HepG2 (cell line): Measurements from ENCODE around the gene ST8SIA4. TPM values are rescaled to one million over a fixed set of nuclear protein-coding genes. Genes with fewer than 3 reads are reported as not detected.

Experiments
- ATAC-seq: fragments of 200-7000 bp; cut with Tn5 transposase; 3 replicates; pipeline ENCODE4 v1.9.1; 2020; ENCODE audit warnings: mild to moderate bottlenecking, moderate library complexity
- BruUV-seq: library from RNA; stranded (reverse); fragments of 400-500 nt; replicated peaks from 2 replicates; lab custom pipeline; 2021; lab: Mats Ljungman, UMichigan
- CTCF ChIA-PET: fragments of 300-600 bp; formaldehyde crosslinking; extraction: SDS; loops from one replicate; lab custom pipeline; 2021; ENCODE audit warnings: low total read pairs, inconsistent platforms, low intra/inter-chr PET ratio; lab: Yijun Ruan, JAX
- POLR2A ChIA-PET: fragments of 350-600 bp; sonication (Branson Sonifier 250); formaldehyde crosslinking; loops from one replicate; lab custom pipeline; 2020; ENCODE audit warnings: antibody characterized with exemption, inconsistent platforms; lab: Yijun Ruan, JAX
- DNase-seq: peaks from one replicate; pipeline ENCODE4 v3.0.0-alpha.2; 2015; ENCODE audit warnings: low spot score
- FAIRE-seq: peaks from 3 replicates; lab custom pipeline; 2011; peaks lifted over from hg19 to GRCh38; lab: Jason Lieb, UNC
- H2AFZ ChIP-seq: one replicate; pipeline ENCODE4 v1.6.1; 2011; ENCODE audit warnings: low read length, inconsistent platforms
- H3K27ac ChIP-seq: fragments of 300-600 bp; 3 replicates; pipeline ENCODE4 v1.8.0; 2011; ENCODE audit warnings: mixed run types, mild to moderate bottlenecking, mixed read lengths, low read length, inconsistent platforms; ENCODE audit not compliant: insufficient read depth; ENCODE audit errors: extremely low read length
- H3K27me3 ChIP-seq, 2 experiments: fragments of 200-600 bp in 1 of 2; 2 replicates in 1 of 2; 3 replicates in 1 of 2; pipeline versions ENCODE4 v1.6.0 to v1.8.0; 2011; ENCODE audit warnings: low read length in 2 of 2, mild to moderate bottlenecking in 2 of 2, moderate library complexity in 2 of 2, inconsistent platforms in 1 of 2; ENCODE audit not compliant: insufficient read depth in 2 of 2, control insufficient read depth in 1 of 2
- H3K36me3 ChIP-seq, 2 experiments: fragments of 200-600 bp in 1 of 2; replicated peaks in 1 of 2; 2 replicates in 1 of 2; 3 replicates in 1 of 2; pipeline versions ENCODE4 v1.5.1 to v1.8.0; 2011; ENCODE audit warnings: low read length in 2 of 2, inconsistent platforms in 1 of 2; ENCODE audit not compliant: insufficient read depth in 2 of 2, control insufficient read depth in 1 of 2
- H3K4me1 ChIP-seq: 2 replicates; pipeline ENCODE4 v1.5.1; 2012; ENCODE audit warnings: low read length, inconsistent platforms; ENCODE audit not compliant: insufficient read depth
- H3K4me2 ChIP-seq: 2 replicates; pipeline ENCODE4 v1.6.0; 2011; ENCODE audit warnings: low read depth, low read length, inconsistent platforms
- H3K4me3 ChIP-seq, 3 experiments: fragments of 200-600 bp in 1 of 3; sonication (generic), shearing (Covaris generic) in 1 of 3; replicated peaks in 1 of 3; 2 replicates each; pipeline ENCODE4 v1.5.1; 2011 to 2016; ENCODE audit warnings: low read length in 3 of 3, inconsistent platforms in 2 of 3, low read depth in 2 of 3, mild to moderate bottlenecking in 2 of 3, control low read depth in 1 of 3, mixed read lengths in 1 of 3; ENCODE audit not compliant: insufficient read depth in 1 of 3
- H3K79me2 ChIP-seq: one replicate; pipeline ENCODE4 v1.6.1; 2011; ENCODE audit warnings: low read length, inconsistent platforms; ENCODE audit not compliant: insufficient read depth
- H3K9ac ChIP-seq: 2 replicates; pipeline ENCODE4 v1.6.0; 2011; ENCODE audit warnings: mild to moderate bottlenecking, low read depth, low read length, inconsistent platforms; ENCODE audit not compliant: insufficient read depth
- H3K9me3 ChIP-seq: 2 replicates; pipeline ENCODE4 v1.5.1; 2012; ENCODE audit warnings: mild to moderate bottlenecking, low read length
- H4K20me1 ChIP-seq: 2 replicates; pipeline ENCODE4 v1.6.0; 2011; ENCODE audit warnings: inconsistent platforms, mild to moderate bottlenecking, low read length, moderate library complexity; ENCODE audit not compliant: insufficient read depth
- CENPBD1 ChIP-seq: sonication (generic); formaldehyde crosslinking; IDR thresholded peaks from 2 replicates; pipeline ENCODE4 v1.8.0; 2022; ENCODE audit warnings: missing genetic modification reagents, low read depth, mild to moderate bottlenecking, borderline replicate concordance
- DBP ChIP-seq: sonication (generic); formaldehyde crosslinking; IDR thresholded peaks from 2 replicates; pipeline ENCODE4 v1.4.0; 2020; ENCODE audit warnings: missing genetic modification reagents; ENCODE audit errors: not compliant biosample characterization
- EHMT2 ChIP-seq: fragments of 200-600 bp; sonication (generic); IDR thresholded peaks from 2 replicates; pipeline ENCODE4 v1.7.0; 2017; ENCODE audit warnings: antibody characterized with exemption, low read depth, low read length, borderline replicate concordance
- ELF1 ChIP-seq: sonication (generic); formaldehyde crosslinking; IDR thresholded peaks from 2 replicates; pipeline ENCODE4 v1.4.0; 2020; ENCODE audit warnings: missing genetic modification reagents
- GABPB1 ChIP-seq: IDR thresholded peaks from 2 replicates; pipeline ENCODE4 v1.6.1; 2016; ENCODE audit warnings: mild to moderate bottlenecking, missing genetic modification reagents, moderate library complexity, missing compliant biosample characterization
- HNF4G ChIP-seq, 2 experiments: sonication (generic) in 1 of 2; formaldehyde crosslinking in 1 of 2; IDR thresholded peaks; 2 replicates each; pipeline versions ENCODE4 v1.4.0 to v1.6.1; 2011 to 2020; ENCODE audit warnings: borderline replicate concordance in 2 of 2, low read depth in 2 of 2, mild to moderate bottlenecking in 2 of 2, low read length in 1 of 2, missing genetic modification reagents in 1 of 2, moderate library complexity in 1 of 2
- KLF16 ChIP-seq, 2 experiments: sonication (generic) in 1 of 2; formaldehyde crosslinking in 1 of 2; IDR thresholded peaks; 2 replicates each; pipeline versions ENCODE4 v1.6.1 to v1.8.0; 2016 to 2023; ENCODE audit warnings: missing genetic modification reagents in 2 of 2, missing compliant biosample characterization in 1 of 2
- SOX13 ChIP-seq, 3 experiments: fragments of 450-650 bp in 1 of 3; sonication (generic) in 1 of 3; formaldehyde crosslinking in 1 of 3; IDR thresholded peaks in 2 of 3; conservative IDR thresholded peaks in 1 of 3; 2 replicates each; pipeline versions ENCODE4 v1.5.0 to v1.6.1; 2016 to 2020; ENCODE audit warnings: antibody characterized with exemption in 1 of 3, mild to moderate bottlenecking in 1 of 3, missing compliant biosample characterization in 1 of 3, missing genetic modification reagents in 1 of 3, moderate library complexity in 1 of 3
- TBL1XR1 ChIP-seq: fragments of 150-350 bp; IDR thresholded peaks from 2 replicates; pipeline ENCODE4 v1.6.1; 2014; ENCODE audit warnings: borderline replicate concordance, low read length; ENCODE audit not compliant: partially characterized antibody
- THYN1 ChIP-seq: sonication (generic); formaldehyde crosslinking; IDR thresholded peaks from 2 replicates; pipeline ENCODE4 v1.8.1; 2023; ENCODE audit warnings: low read depth, mild to moderate bottlenecking, moderate library complexity, missing genetic modification reagents, borderline replicate concordance
- ZNF513 ChIP-seq: sonication (generic); formaldehyde crosslinking; conservative IDR thresholded peaks from 2 replicates; pipeline ENCODE4 v1.5.0; 2020; ENCODE audit warnings: missing genetic modification reagents
- ZNF543 ChIP-seq: sonication (generic); formaldehyde crosslinking; IDR thresholded peaks from 2 replicates; pipeline ENCODE4 v1.4.0; 2020; ENCODE audit warnings: mild to moderate bottlenecking, missing genetic modification reagents
- WGBS: methylation state at CpG from one replicate; pipeline ENCODE4 v1.1.6; 2017; ENCODE audit warnings: low lambda C conversion rate; 5-methylcytosine and 5-hydroxymethylcytosine counted together
- in situ Hi-C: cut with HindIII; loops from 2 replicates; pipeline ENCODE4 v1.10.0; 2017; ENCODE audit warnings: low pct_unique_long_range_greater_than_20kb; ENCODE audit not compliant: extremely low pct_ligation_motif_present
- intact Hi-C: fragments of 100-400 bp; cut with micrococcal nuclease; formaldehyde crosslinking; loops from one replicate; pipeline ENCODE4 v1.10.0; 2022; ENCODE audit not compliant: unreplicated experiment
- polyA plus RNA-seq, 8 experiments: library from polyadenylated mRNA; depleted of rRNA in 3 of 8; stranded (reverse) in 7 of 8; unstranded in 1 of 8; fragments of >200 nt; fragmentation: Illumina TruSeq in 4 of 8; extraction: Trizol in 4 of 8; gene quantifications; 2 replicates each; pipeline versions ENCODE4 v1.2.1 to v1.2.3, GENCODE V29; 2011 to 2016; ENCODE audit warnings: low read depth in 4 of 8, missing spikeins in 1 of 8, mixed read lengths in 1 of 8; ENCODE audit not compliant: insufficient read depth in 1 of 8
- total RNA-seq, 5 experiments: library from RNA; depleted of rRNA; stranded (reverse); fragments of >200 nt; fragmentation: Illumina TruSeq; extraction: Trizol; gene quantifications; 2 replicates each; pipeline ENCODE4 v1.2.3, GENCODE V29; 2016; ENCODE audit warnings: low read depth in 1 of 5
- TF ChIP-seq, protein P1 (sequence below): sonication (generic); formaldehyde crosslinking; IDR thresholded peaks from 2 replicates; pipeline ENCODE4 v1.8.0; 2023; ENCODE audit warnings: mild to moderate bottlenecking, missing genetic modification reagents

Gene ST8SIA4
- total and polyA plus RNA-seq, 2 of the 13 experiments (the other 11 are each of a cell fraction or from before 2014, with no cell fraction given): not detected

GRCh38 chr5:100852988-100853449, 50.1 kb downstream of the ST8SIA4 start:
- no peak for TF ChIP-seq ELF1 (CRISPR knock-in tag)
- no peak for TF ChIP-seq DBP (CRISPR knock-in tag)
- TF ChIP-seq EHMT2: no peak
- TF ChIP-seq, all 625 proteins: peak for 0
- Histone ChIP-seq H3K27me3 (no peaks in the 10 kb centered on the region), H3K36me3 (no peaks in the 10 kb centered on the region), H3K4me3 (no peak overlapping the region), H3K9ac (no peak overlapping the region), H3K79me2 (no peaks in the 10 kb centered on the region), H3K4me1 (no peaks in the 10 kb centered on the region), H3K4me2 (no peak overlapping the region), H4K20me1 (no peaks in the 10 kb centered on the region), H3K9me3 (no peaks in the 10 kb centered on the region), H3K27ac (no peak overlapping the region), H2AFZ (no peak overlapping the region)
- FAIRE-seq (no peak), ATAC-seq (no peak), DNase-seq (no peak)
- 0% methylated on average over 3 of the region's 3 CpGs for WGBS
- ChIA-PET POLR2A (no interaction called here), CTCF (no interaction called here)
- BruUV-seq: no TSS peak
- in situ Hi-C loops (no loop called here), intact Hi-C loops (no loop called here)

DNA sequence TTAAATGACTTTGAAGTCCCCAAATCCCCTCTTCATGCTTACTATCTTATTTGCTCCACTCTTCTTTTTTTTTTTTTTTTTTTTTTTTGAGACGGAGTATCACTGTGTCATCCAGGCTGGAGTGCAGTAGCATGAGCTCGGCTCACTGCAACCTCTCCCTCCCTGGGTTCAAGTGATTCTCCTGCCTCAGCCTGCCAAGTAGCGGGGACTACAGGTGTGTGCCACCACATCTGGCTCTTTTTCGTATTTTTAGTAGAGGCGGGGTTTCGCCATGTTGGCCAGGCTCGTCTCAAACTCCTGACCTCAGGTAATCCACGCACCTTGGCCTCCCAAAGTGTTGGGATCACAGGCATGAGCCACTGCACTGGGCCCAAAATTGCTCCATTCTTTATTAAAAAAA, 51.0 kb downstream of the ST8SIA4 start:
- no peak for ATAC-seq
- Histone ChIP-seq H3K9me3 (no peaks in the 10 kb centered on the region), H3K27ac (no peak overlapping the region), H3K79me2 (no peaks in the 10 kb centered on the region), H3K4me3 (no peak overlapping the region), H3K4me1 (no peaks in the 10 kb centered on the region), H3K27me3 (no peaks in the 10 kb centered on the region), H4K20me1 (no peaks in the 10 kb centered on the region), H3K36me3 (no peaks in the 10 kb centered on the region), H3K9ac (no peak overlapping the region), H2AFZ (no peak overlapping the region), H3K4me2 (no peak overlapping the region)
- WGBS: 33% methylated on average over 8 of the region's 8 CpGs
- no peak for FAIRE-seq
- DNase-seq: no peak
- in situ Hi-C loops: no loop called here
- CTCF ChIA-PET: no interaction called here
- POLR2A ChIA-PET: no interaction called here
- BruUV-seq: no TSS peak
- intact Hi-C loops: no loop called here
- TF ChIP-seq SOX13 (IDR thresholded peaks at IDR 0.05): no peak
- TF ChIP-seq SOX13 (CRISPR knock-in tag; conservative IDR thresholded peaks at IDR 0.05 in 1 of 2, IDR thresholded peaks at IDR 0.05 in 1 of 2): no peak
- TF ChIP-seq TBL1XR1: no peak
- TF ChIP-seq, protein P1, sequence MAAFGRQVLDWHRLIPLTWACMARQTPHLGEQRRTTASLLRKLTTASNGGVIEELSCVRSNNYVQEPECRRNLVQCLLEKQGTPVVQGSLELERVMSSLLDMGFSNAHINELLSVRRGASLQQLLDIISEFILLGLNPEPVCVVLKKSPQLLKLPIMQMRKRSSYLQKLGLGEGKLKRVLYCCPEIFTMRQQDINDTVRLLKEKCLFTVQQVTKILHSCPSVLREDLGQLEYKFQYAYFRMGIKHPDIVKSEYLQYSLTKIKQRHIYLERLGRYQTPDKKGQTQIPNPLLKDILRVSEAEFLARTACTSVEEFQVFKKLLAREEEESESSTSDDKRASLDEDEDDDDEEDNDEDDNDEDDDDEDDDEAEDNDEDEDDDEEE: no peak
- TF ChIP-seq CENPBD1 (CRISPR knock-in tag): no peak
- no peak for TF ChIP-seq HNF4G (IDR thresholded peaks at IDR 0.05; ENCODE audit: borderline replicate concordance, low read depth, low read length)
- no peak for TF ChIP-seq HNF4G (CRISPR knock-in tag; IDR thresholded peaks at IDR 0.05; ENCODE audit: borderline replicate concordance, low read depth)
- TF ChIP-seq THYN1 (CRISPR knock-in tag): no peak
- TF ChIP-seq KLF16 (CRISPR knock-in tag; IDR thresholded peaks at IDR 0.05): no peak
- no peak for TF ChIP-seq GABPB1 (CRISPR knock-in tag)
- TF ChIP-seq ZNF543 (CRISPR knock-in tag): no peak
- TF ChIP-seq ZNF513: no peak
